Body of pancreas (tissue), 4 donors: ENCODE data around the gene CD46. TPM values are rescaled to one million over a fixed set of nuclear protein-coding genes. Genes with fewer than 3 reads are reported as not detected.
A peak's percentile ranks its signal among the peaks of the same experiment; 100 is the strongest.

Source experiments
- ATAC-seq: fragments of 150-250 bp; one replicate; pipeline ENCODE4 v1.9.1; 2016
- DNase-seq, 4 donors: peaks; one replicate each; pipeline ENCODE4 v3.0.0-alpha.2; 2019
- H3K27ac ChIP-seq, 4 donors: fragments of 200-600 bp; sonication (generic); 1 replicate in 3 of 4; 2 replicates in 1 of 4; pipeline versions ENCODE4 v1.5.1 to v1.6.1; 2016 to 2019; ENCODE audit warnings: mild to moderate bottlenecking in 1 of 4, mixed read lengths in 1 of 4, moderate library complexity in 1 of 4
- H3K27me3 ChIP-seq, 2 donors: fragments of 200-600 bp; sonication (generic); one replicate each; pipeline ENCODE4 v1.6.0; 2016; ENCODE audit warnings: mild to moderate bottlenecking in 1 of 2
- H3K36me3 ChIP-seq, 2 donors: fragments of 200-600 bp; sonication (generic); replicated peaks in 1 of 2; 2 replicates each; pipeline ENCODE4 v1.5.1; 2016; ENCODE audit warnings: low read depth in 2 of 2; ENCODE audit not compliant: insufficient read depth in 1 of 2
- H3K4me1 ChIP-seq: fragments of 200-600 bp; sonication (generic); one replicate; pipeline ENCODE4 v1.6.0; 2016
- H3K4me3 ChIP-seq, 2 donors: fragments of 200-600 bp; sonication (generic); 1 replicate in 1 of 2; 2 replicates in 1 of 2; pipeline ENCODE4 v1.5.1; 2016 to 2019
- H3K9me3 ChIP-seq, 3 donors: fragments of 200-600 bp; sonication (generic); 1 replicate in 2 of 3; 2 replicates in 1 of 3; pipeline ENCODE4 v1.5.1; 2016
- CTCF ChIP-seq, 7 experiments: fragments of 450-650 bp in 4 of 7; fragments of 200-600 bp in 3 of 7; sonication (generic) in 3 of 7; IDR thresholded peaks; one replicate each; pipeline ENCODE4 v1.5.1; 2016 to 2019; ENCODE audit warnings: antibody characterized with exemption in 7 of 7
- POLR2A ChIP-seq, 3 donors: fragments of 450-650 bp; IDR thresholded peaks; one replicate each; pipeline ENCODE4 v1.6.1; 2016; ENCODE audit warnings: antibody characterized with exemption in 3 of 3, mild to moderate bottlenecking in 2 of 3
- WGBS, 2 donors: methylation state at CpG; one replicate each; pipeline ENCODE4 v1.1.5; 2017; 5-methylcytosine and 5-hydroxymethylcytosine counted together
- intact Hi-C: fragments of 100-400 bp; cut with DNase I; formaldehyde crosslinking; loops from one replicate; pipeline ENCODE4 v1.15.1; 2023
- total RNA-seq, 2 donors: library from RNA; depleted of rRNA; stranded (reverse); fragments of >200 nt; gene quantifications; one replicate each; pipeline ENCODE4 v1.1.0, GENCODE V29; 2016

Gene CD46
- total RNA-seq, 2 donors from 2014 or later, result 162 to 175 TPM

- H3K36me3 ChIP-seq, result peaks cover 0 to 8% of the 10 kb centered on the region in 2 donors
- no peaks in the 10 kb centered on the region for H3K27me3 ChIP-seq
- TF ChIP-seq CTCF (IDR thresholded peaks at IDR 0.05) (peak; percentile 38 to 93 (median 82)), POLR2A (IDR thresholded peaks at IDR 0.05) (no peak)
- H3K4me1 ChIP-seq, result peaks cover 16% of the 10 kb centered on the region
- H3K27ac ChIP-seq, result peak overlapping the region; percentile 22 to 68 (median 44)
- intact Hi-C loops, result no loop called here
- peak; percentile 90 for ATAC-seq
- DNase-seq, result peak; percentile 91 to 94 (median 92)
- WGBS, 2 donors, result 32 to 47% methylated on average over 7 of the region's 7 CpGs
- H3K9me3 ChIP-seq, result no peaks in the 10 kb centered on the region
- H3K4me3 ChIP-seq, result no peak overlapping the region
Measured at GRCh38 chr1:207797229-207797973, 45.5 kb downstream of the CD46 start.

- Histone ChIP-seq H3K27me3 (no peaks in the 10 kb centered on the region), H3K36me3 (peaks cover 8 to 15% of the 10 kb centered on the region in 2 donors), H3K9me3 (no peaks in the 10 kb centered on the region), H3K4me1 (peaks cover 16% of the 10 kb centered on the region), H3K27ac (peak overlapping the region in 3 of 4 donors; percentile 22 to 68 (median 57)), H3K4me3 (no peak overlapping the region)
- intact Hi-C loops, result no loop called here
- TF ChIP-seq POLR2A (IDR thresholded peaks at IDR 0.05) (no peak), CTCF (IDR thresholded peaks at IDR 0.05) (no peak)
- WGBS, 2 donors, result 22 to 52% methylated on average over 6 of the region's 6 CpGs
- ATAC-seq (no peak), DNase-seq (no peak)
Measured at GRCh38 chr1:207798847-207799246, 47.0 kb downstream of the CD46 start.

- peak in 1 of 4 donors; percentile 30 for DNase-seq
- intact Hi-C loops, result no loop called here
Measured at GRCh38 chr1:207799989-207800648, 48.3 kb downstream of the CD46 start.

GRCh38 chr1:207801819-207802218 is 50.0 kb downstream of the CD46 start:
- intact Hi-C loops, result no loop called here
- 73 to 78% methylated on average over 12 of the region's 12 CpGs for WGBS, 2 donors
- no peaks in the 10 kb centered on the region for H3K27me3 ChIP-seq
- ATAC-seq (no peak), DNase-seq (peak in 1 of 4 donors; percentile 15)
- peaks cover 37% of the 10 kb centered on the region for H3K4me1 ChIP-seq
- no peak overlapping the region for H3K4me3 ChIP-seq
- TF ChIP-seq POLR2A (IDR thresholded peaks at IDR 0.05), result no peak
- TF ChIP-seq CTCF (IDR thresholded peaks at IDR 0.05), result no peak
- no peak overlapping the region for H3K27ac ChIP-seq
- peaks cover 15 to 31% of the 10 kb centered on the region in 2 donors for H3K36me3 ChIP-seq
- H3K9me3 ChIP-seq, result no peaks in the 10 kb centered on the region

More at GRCh38 chr1:207799989-207800648, 48.3 kb downstream of the CD46 start:
- peak overlapping the region in 1 of 4 donors; percentile 4 for H3K27ac ChIP-seq
- TF ChIP-seq CTCF (IDR thresholded peaks at IDR 0.05), result no peak
- no peak for TF ChIP-seq POLR2A (IDR thresholded peaks at IDR 0.05)
- H3K27me3 ChIP-seq, result no peaks in the 10 kb centered on the region
- no peaks in the 10 kb centered on the region for H3K9me3 ChIP-seq
- 68 to 74% methylated on average over 6 of the region's 6 CpGs for WGBS, 2 donors
- peaks cover 21% of the 10 kb centered on the region for H3K4me1 ChIP-seq
- peaks cover 15 to 23% of the 10 kb centered on the region in 2 donors for H3K36me3 ChIP-seq
- ATAC-seq, result no peak
- no peak overlapping the region for H3K4me3 ChIP-seq
